ENCODE results near the gene ZSCAN26.
"Not testable (repeated sequence)": the region's sequence is repeated elsewhere in the genome, so short reads cannot be mapped to it uniquely, and the experiment has no call there.

The ZSCAN26 gene

GRCh38 chr6:28258877-28259777, 7.8 kb upstream of the ZSCAN26 start, which contains the start of gene NKAPL:
TSS of gene NKAPL (plus strand) at chr6:28259297. CDS start at chr6:28259372, 75 bp downstream.
- DNase-seq, result peak; percentile 75

GRCh38 chr6:28263922-28264321, 3.0 kb upstream of the ZSCAN26 start:
- no peak for DNase-seq

GRCh38 chr6:28264834-28265401, 2.0 kb upstream of the ZSCAN26 start:
- no peak for DNase-seq

- DNase-seq, result no peak
Observed at GRCh38 chr6:28266563-28266961, 381 bp upstream of the ZSCAN26 start.

GRCh38 chr6:28267695-28268059, 734 bp downstream of the ZSCAN26 start:
- DNase-seq, result no peak

GRCh38 chr6:28269492-28269891, 2.5 kb downstream of the ZSCAN26 start:
- DNase-seq, result no peak

- no peak for DNase-seq
Observed at GRCh38 chr6:28274888-28275287, 7.9 kb downstream of the ZSCAN26 start.

GRCh38 chr6:28277746-28278145, 10.8 kb downstream of the ZSCAN26 start:
- no peak for DNase-seq

- DNase-seq, result no peak
Observed at GRCh38 chr6:28280595-28281287, 13.8 kb downstream of the ZSCAN26 start.

- DNase-seq, result peak; percentile 92
Observed at GRCh38 chr6:28281288-28282064, 14.5 kb downstream of the ZSCAN26 start, which contains the start of gene PGBD1. TSS of gene PGBD1 (plus strand) at chr6:28281572. CDS start at chr6:28283814, 2,242 bp downstream.

- DNase-seq, result no peak
Observed at GRCh38 chr6:28282926-28283325, 16.0 kb downstream of the ZSCAN26 start.

- no peak for DNase-seq
Observed at GRCh38 chr6:28291573-28291972, 24.6 kb downstream of the ZSCAN26 start.

- no peak for DNase-seq
Observed at GRCh38 chr6:28295326-28295725, 28.4 kb downstream of the ZSCAN26 start.

- no peak for DNase-seq
Observed at GRCh38 chr6:28296520-28297060, 29.6 kb downstream of the ZSCAN26 start.

GRCh38 chr6:28303570-28303969, 36.6 kb downstream of the ZSCAN26 start:
- DNase-seq, result no peak

GRCh38 chr6:28306363-28306762, 39.4 kb downstream of the ZSCAN26 start:
- not testable (repeated sequence) for DNase-seq

GRCh38 chr6:28311139-28311823, 44.3 kb downstream of the ZSCAN26 start:
- DNase-seq, result no peak

GRCh38 chr6:28312939-28313338, 46.0 kb downstream of the ZSCAN26 start:
- no peak for DNase-seq

GRCh38 chr6:28315628-28316027, 48.7 kb downstream of the ZSCAN26 start:
- DNase-seq, result no peak

GRCh38 chr6:28317866-28318265, 50.9 kb downstream of the ZSCAN26 start:
- not testable (repeated sequence) for DNase-seq

- DNase-seq, result no peak
Observed at GRCh38 chr6:28322661-28323060, 55.7 kb downstream of the ZSCAN26 start.
